Smooth muscle cell of bladder (primary cell): ENCODE results near the gene BRF1. TPM values are rescaled to one million over a fixed set of nuclear protein-coding genes. Genes with fewer than 3 reads are reported as not detected.

Source experiments
- total RNA-seq: library from RNA; depleted of rRNA; stranded (reverse); fragments of >200 nt; gene quantifications from 2 replicates; pipeline ENCODE4 v1.2.3, GENCODE V29; 2014

Gene BRF1
- 32.6 and 34.5 TPM in 2 replicates for total RNA-seq

GRCh38 chr14:105300542-105301102 lies at the start of gene BRF1:
BRF1 (minus strand) TSS chr14:105301001; CDS start chr14:105300629, 372 bp downstream.

GRCh38 chr14:105314287-105315200 lies 13.7 kb upstream of the BRF1 start, which contains the start of gene PACS2:
PACS2 (plus strand) TSS chr14:105314748; CDS start chr14:105314919, 171 bp downstream.

GRCh38 chr14:105248368-105249181 lies 52.2 kb downstream of the BRF1 start, which contains the start of gene BTBD6:
BTBD6 (plus strand) TSS chr14:105248533; CDS start chr14:105248712, 179 bp downstream.

GRCh38 chr14:105180592-105181548 lies 119.9 kb downstream of the BRF1 start, which contains the start of gene NUDT14:
NUDT14 (minus strand) TSS chr14:105181312; CDS start chr14:105181209, 103 bp downstream.

GRCh38 chr14:105168496-105168978 lies 132.3 kb downstream of the BRF1 start, which contains the start of gene JAG2:
JAG2 (minus strand) TSS chr14:105168776; CDS start chr14:105168420, 356 bp downstream.

Other genes with a start within 250 kb of the BRF1 start
- under 0.01 and 0.55 TPM in 2 replicates for gene GPR132, start 235.6 kb downstream of the BRF1 start, total RNA-seq
- gene JAG2, start 132.2 kb downstream of the BRF1 start, total RNA-seq, result 0.57 and 1.2 TPM in 2 replicates
- gene NUDT14, start 119.7 kb downstream of the BRF1 start, total RNA-seq, result 10.7 and 12.8 TPM in 2 replicates
- 31.9 and 41.1 TPM in 2 replicates for gene BTBD6, start 52.5 kb downstream of the BRF1 start, total RNA-seq
- 32.7 and 48.3 TPM in 2 replicates for gene PACS2, start 13.7 kb upstream of the BRF1 start, total RNA-seq
- 0.37 and 0.43 TPM in 2 replicates for gene TEX22, start 97.5 kb upstream of the BRF1 start, total RNA-seq
- gene MTA1, start 118.8 kb upstream of the BRF1 start, total RNA-seq, result 26.2 and 35.8 TPM in 2 replicates
- gene CRIP2, start 173.8 kb upstream of the BRF1 start, total RNA-seq, result 22.7 and 23.2 TPM in 2 replicates
- gene CRIP1, start 185.9 kb upstream of the BRF1 start, total RNA-seq, result 2.0 and 3.3 TPM in 2 replicates
- gene TEDC1, start 190.2 kb upstream of the BRF1 start, total RNA-seq, result 1.8 and 2.3 TPM in 2 replicates
- gene TMEM121, start 225.6 kb upstream of the BRF1 start, total RNA-seq, result 10.0 and 10.2 TPM in 2 replicates